GM18868 (cell line): Measurements from ENCODE around the gene FAM3B.

Experiments used
- ATAC-seq: cut with Tn5 transposase; IDR thresholded peaks from one replicate; pipeline ENCODE4 v1.9.1; 2021; ENCODE audit warnings: mild to moderate bottlenecking, moderate library complexity; ENCODE audit not compliant: unreplicated experiment

The FAM3B gene

GRCh38 chr21:41390043-41390639 lies 73.5 kb downstream of the FAM3B start:
- no peak for ATAC-seq

GRCh38 chr21:41393876-41394465 lies 77.4 kb downstream of the FAM3B start:
- no peak for ATAC-seq

GRCh38 chr21:41396558-41397075 lies 80.0 kb downstream of the FAM3B start:
- ATAC-seq = no peak

- no peak for ATAC-seq
Observed at GRCh38 chr21:41397471-41397891, 80.9 kb downstream of the FAM3B start.

- no peak for ATAC-seq
Observed at GRCh38 chr21:41398251-41398650, 81.7 kb downstream of the FAM3B start.

GRCh38 chr21:41398831-41399230 lies 82.2 kb downstream of the FAM3B start:
- ATAC-seq = no peak

GRCh38 chr21:41399246-41399800 lies 82.7 kb downstream of the FAM3B start:
- ATAC-seq = no peak

- ATAC-seq = no peak
Observed at GRCh38 chr21:41402231-41402630, 85.6 kb downstream of the FAM3B start.

GRCh38 chr21:41402796-41403195 lies 86.2 kb downstream of the FAM3B start:
- no peak for ATAC-seq

GRCh38 chr21:41403331-41403730 lies 86.7 kb downstream of the FAM3B start:
- no peak for ATAC-seq

GRCh38 chr21:41403966-41404365 lies 87.4 kb downstream of the FAM3B start:
- ATAC-seq = no peak

GRCh38 chr21:41405321-41405720 lies 88.7 kb downstream of the FAM3B start:
- ATAC-seq = no peak

GRCh38 chr21:41406340-41406739 lies 89.7 kb downstream of the FAM3B start:
- no peak for ATAC-seq
